Ascending aorta (tissue), 2 donors: ENCODE data around the gene EPRS1. TPM values are rescaled to one million over a fixed set of nuclear protein-coding genes. Genes with fewer than 3 reads are reported as not detected.
"Not testable (repeated sequence)": the region's sequence is repeated elsewhere in the genome, so short reads cannot be mapped to it uniquely, and the experiment has no call there.

Experiments used
- DNase-seq, 2 donors: peaks; one replicate each; pipeline ENCODE4 v3.0.0-alpha.2; 2019; ENCODE audit warnings: low spot score in 2 of 2
- H3K27ac ChIP-seq, 2 donors: fragments of 200-600 bp; sonication (generic); one replicate each; pipeline ENCODE4 v1.5.1; 2016 to 2017; ENCODE audit warnings: mild to moderate bottlenecking in 1 of 2
- H3K27me3 ChIP-seq: fragments of 200-600 bp; sonication (generic); one replicate; pipeline ENCODE4 v1.5.1; 2017
- H3K36me3 ChIP-seq, 2 donors: fragments of 200-600 bp; sonication (generic); one replicate each; pipeline ENCODE4 v1.5.1; 2016
- H3K4me1 ChIP-seq, 2 donors: fragments of 200-600 bp; sonication (generic); one replicate each; pipeline ENCODE4 v1.5.1; 2016 to 2017; ENCODE audit warnings: mild to moderate bottlenecking in 1 of 2
- H3K4me3 ChIP-seq, 2 donors: fragments of 200-600 bp; sonication (generic); one replicate each; pipeline ENCODE4 v1.5.1; 2016 to 2017; ENCODE audit warnings: mild to moderate bottlenecking in 1 of 2
- H3K9me3 ChIP-seq, 2 donors: fragments of 200-600 bp; sonication (generic); one replicate each; pipeline ENCODE4 v1.5.1; 2016
- intact Hi-C: fragments of 100-400 bp; cut with DNase I; formaldehyde crosslinking; loops from one replicate; pipeline ENCODE4 v1.15.1; 2023
- total RNA-seq: library from RNA; depleted of rRNA; stranded (reverse); fragments of >200 nt; gene quantifications from one replicate; pipeline ENCODE4 v1.1.0, GENCODE V29; 2016
- TF ChIP-seq, protein P1 (sequence below), 3 experiments: fragments of 200-600 bp in 2 of 3; fragments of 450-650 bp in 1 of 3; sonication (generic) in 2 of 3; IDR thresholded peaks; one replicate each; pipeline ENCODE4 v1.5.1; 2016 to 2019; ENCODE audit warnings: antibody characterized with exemption in 3 of 3, mild to moderate bottlenecking in 1 of 3, moderate library complexity in 1 of 3

The EPRS1 gene
- total RNA-seq, 1 donor from 2014 or later, result 16.0 TPM

- intact Hi-C loops, result loop anchor here (5.0 kb wide), 1 partner anchor 47 kb away; the partner anchor contains the start of gene IARS2
- Histone ChIP-seq H3K27me3 (no peaks in the 10 kb centered on the region), H3K27ac (peak overlapping the region in 1 of 2 donors; percentile 89), H3K4me1 (peaks cover 0 to 10% of the 10 kb centered on the region in 2 donors), H3K36me3 (peaks cover 6 to 16% of the 10 kb centered on the region in 2 donors), H3K9me3 (no peaks in the 10 kb centered on the region), H3K4me3 (peak overlapping the region; percentile 67 to 99)
- TF ChIP-seq, protein P1, sequence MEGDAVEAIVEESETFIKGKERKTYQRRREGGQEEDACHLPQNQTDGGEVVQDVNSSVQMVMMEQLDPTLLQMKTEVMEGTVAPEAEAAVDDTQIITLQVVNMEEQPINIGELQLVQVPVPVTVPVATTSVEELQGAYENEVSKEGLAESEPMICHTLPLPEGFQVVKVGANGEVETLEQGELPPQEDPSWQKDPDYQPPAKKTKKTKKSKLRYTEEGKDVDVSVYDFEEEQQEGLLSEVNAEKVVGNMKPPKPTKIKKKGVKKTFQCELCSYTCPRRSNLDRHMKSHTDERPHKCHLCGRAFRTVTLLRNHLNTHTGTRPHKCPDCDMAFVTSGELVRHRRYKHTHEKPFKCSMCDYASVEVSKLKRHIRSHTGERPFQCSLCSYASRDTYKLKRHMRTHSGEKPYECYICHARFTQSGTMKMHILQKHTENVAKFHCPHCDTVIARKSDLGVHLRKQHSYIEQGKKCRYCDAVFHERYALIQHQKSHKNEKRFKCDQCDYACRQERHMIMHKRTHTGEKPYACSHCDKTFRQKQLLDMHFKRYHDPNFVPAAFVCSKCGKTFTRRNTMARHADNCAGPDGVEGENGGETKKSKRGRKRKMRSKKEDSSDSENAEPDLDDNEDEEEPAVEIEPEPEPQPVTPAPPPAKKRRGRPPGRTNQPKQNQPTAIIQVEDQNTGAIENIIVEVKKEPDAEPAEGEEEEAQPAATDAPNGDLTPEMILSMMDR (IDR thresholded peaks at IDR 0.05), result no peak
- DNase-seq, result no peak
Observed at GRCh38 chr1:220044678-220045355, 1.5 kb downstream of the EPRS1 start.

GRCh38 chr1:220043646-220044045 is 2.7 kb downstream of the EPRS1 start:
- Histone ChIP-seq H3K9me3 (no peaks in the 10 kb centered on the region), H3K27me3 (no peaks in the 10 kb centered on the region), H3K27ac (no peak overlapping the region), H3K36me3 (peaks cover 11 to 26% of the 10 kb centered on the region in 2 donors), H3K4me3 (no peak overlapping the region), H3K4me1 (peaks cover 0 to 10% of the 10 kb centered on the region in 2 donors)
- intact Hi-C loops, result no loop called here
- no peak for DNase-seq
- TF ChIP-seq, protein P1 (IDR thresholded peaks at IDR 0.05), result no peak

DNA sequence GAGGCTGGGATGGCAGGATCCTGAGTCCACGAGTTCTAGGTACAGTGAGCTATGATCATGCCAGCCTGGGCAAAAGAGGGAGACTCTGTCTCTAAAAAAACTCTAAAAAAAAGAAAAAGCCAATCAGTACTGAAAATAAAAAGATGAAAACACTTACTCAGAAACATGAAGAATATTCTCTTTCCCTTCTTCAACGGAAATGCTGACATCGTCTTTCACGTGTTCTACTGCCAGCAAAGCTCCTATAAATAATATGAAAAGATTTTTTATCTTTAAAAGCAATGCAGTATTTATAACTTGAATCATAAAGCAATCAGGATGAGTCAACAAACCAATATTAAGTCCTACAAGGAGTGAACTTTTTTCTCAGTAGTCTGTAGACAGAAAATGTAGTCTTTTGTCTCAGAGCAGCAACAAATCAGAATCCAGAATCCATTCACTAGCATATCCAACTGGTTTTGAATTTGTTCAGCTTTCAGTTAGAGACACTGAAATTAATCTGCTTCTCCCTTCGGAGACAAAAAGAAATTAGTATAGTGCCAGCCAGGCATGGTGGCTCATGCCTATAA is 6.2 kb downstream of the EPRS1 start:
- intact Hi-C loops, result no loop called here
- H3K27ac ChIP-seq, result no peak overlapping the region
- H3K27me3 ChIP-seq, result no peaks in the 10 kb centered on the region
- TF ChIP-seq, protein P1 (IDR thresholded peaks at IDR 0.05), result no peak
- H3K4me1 ChIP-seq, result peaks cover 0 to 11% of the 10 kb centered on the region in 2 donors
- no peak for DNase-seq
- H3K4me3 ChIP-seq, result no peak overlapping the region
- peaks cover 14 to 36% of the 10 kb centered on the region in 2 donors for H3K36me3 ChIP-seq
- no peaks in the 10 kb centered on the region for H3K9me3 ChIP-seq

- Histone ChIP-seq H3K9me3 (no peaks in the 10 kb centered on the region), H3K36me3 (peaks cover 14 to 44% of the 10 kb centered on the region in 2 donors), H3K4me1 (peaks cover 0 to 4% of the 10 kb centered on the region in 2 donors), H3K4me3 (no peak overlapping the region), H3K27me3 (no peaks in the 10 kb centered on the region), H3K27ac (no peak overlapping the region)
- no peak for DNase-seq
- TF ChIP-seq, protein P1 (IDR thresholded peaks at IDR 0.05), result no peak
- intact Hi-C loops, result no loop called here
Observed at GRCh38 chr1:220038640-220039039, 7.7 kb downstream of the EPRS1 start.

- H3K27ac ChIP-seq, H3K4me1 ChIP-seq, H3K27me3 ChIP-seq, H3K4me3 ChIP-seq, H3K9me3 ChIP-seq, DNase-seq, intact Hi-C loops: not testable (repeated sequence)
- H3K36me3 ChIP-seq, result peaks cover 14 to 50% of the 10 kb centered on the region in 2 donors
Observed at GRCh38 chr1:220037810-220038209, 8.5 kb downstream of the EPRS1 start.

- intact Hi-C loops, result no loop called here
Observed at GRCh38 chr1:220032911-220033310, 13.4 kb downstream of the EPRS1 start.

More at GRCh38 chr1:220032911-220033310, 13.4 kb downstream of the EPRS1 start:
- H3K27me3 ChIP-seq, result no peaks in the 10 kb centered on the region
- H3K4me3 ChIP-seq, result no peak overlapping the region
- no peak for DNase-seq
- no peak overlapping the region for H3K27ac ChIP-seq
- TF ChIP-seq, protein P1 (IDR thresholded peaks at IDR 0.05), result no peak
- no peaks in the 10 kb centered on the region for H3K9me3 ChIP-seq
- peaks cover 28 to 58% of the 10 kb centered on the region in 2 donors for H3K36me3 ChIP-seq
- H3K4me1 ChIP-seq, result peaks cover 0 to 3% of the 10 kb centered on the region in 2 donors
